ENCODE data around the gene ABCB8. TPM values are rescaled to one million over a fixed set of nuclear protein-coding genes. Genes with fewer than 3 reads are reported as not detected.

ABCB8 gene
- total and polyA plus RNA-seq, 2 of the 8 experiments (the other 6 are each of a cell fraction or from before 2014, with no cell fraction given), result 17.7 to 27.0 TPM

DNA sequence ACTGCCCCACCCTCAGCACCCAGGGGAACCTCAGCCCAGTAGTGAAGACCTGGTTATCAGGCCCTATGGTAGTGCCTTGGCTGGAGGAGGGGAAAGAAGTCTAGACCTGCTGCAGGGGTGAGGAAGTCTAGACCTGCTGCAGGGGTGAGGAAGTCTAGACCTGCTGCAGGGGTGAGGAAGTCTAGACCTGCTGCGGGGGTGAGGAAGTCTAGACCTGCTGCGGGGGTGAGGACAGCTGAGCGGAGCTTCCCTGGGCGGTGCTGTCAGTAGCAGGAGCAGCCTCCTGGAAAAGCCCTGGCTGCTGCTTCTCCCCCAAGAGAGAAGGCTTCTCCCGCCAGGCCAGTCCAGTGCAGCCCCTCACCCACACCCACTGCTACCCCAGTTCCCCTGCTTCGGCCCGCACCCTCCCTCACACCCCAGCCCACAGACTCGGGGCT lies 31.2 kb upstream of the ABCB8 start:
- Histone ChIP-seq H3K4me3 (ENCODE audit: extremely low read depth in 1 of 4, insufficient read depth in 2 of 4, low read depth in 3 of 4, low read length in 4 of 4) (no peak overlapping the region), H3K9me3 (ENCODE audit: insufficient read depth in 2 of 2, low read depth in 1 of 2, low read length in 1 of 2) (no peaks in the 10 kb centered on the region), H4K8ac (ENCODE audit: extremely low read depth, insufficient read depth, low read length) (no peak overlapping the region), H4K5ac (ENCODE audit: insufficient read length, low read depth, low read length) (no peak overlapping the region), H3K27me3 (replicated peaks in 1 of 4; ENCODE audit: control insufficient read depth in 3 of 4, extremely low read depth in 1 of 4, insufficient read depth in 3 of 4, low read length in 3 of 4) (no peaks in the 10 kb centered on the region), H3K4me1 (replicated peaks in 1 of 4; ENCODE audit: control insufficient read depth in 3 of 4, insufficient read depth in 4 of 4, low read length in 3 of 4) (peaks cover 4 to 26% (median 13%) of the 10 kb centered on the region in 4 experiments), H3K4me2 (ENCODE audit: insufficient read depth in 1 of 2, low read depth in 2 of 2, low read length in 2 of 2) (no peak overlapping the region), H3K4ac (replicated peaks; ENCODE audit: insufficient read length, low read depth, low read length) (no peak overlapping the region), H2AK5ac (ENCODE audit: low read depth, low read length) (no peak overlapping the region), H3K27ac (ENCODE audit: low read depth, low read length) (no peak overlapping the region), H3K79me1 (ENCODE audit: low read depth, low read length) (no peaks in the 10 kb centered on the region), H2BK12ac (ENCODE audit: low read depth, low read length) (no peak overlapping the region), H3K36me3 (ENCODE audit: control insufficient read depth in 2 of 4, insufficient read depth in 4 of 4, low read length in 3 of 4) (no peaks in the 10 kb centered on the region), H4K91ac (replicated peaks; ENCODE audit: insufficient read length, low read length) (no peak overlapping the region), H2AFZ (ENCODE audit: low read length) (no peak overlapping the region), H3K23me2 (ENCODE audit: low read depth, low read length) (peaks cover 6% of the 10 kb centered on the region; the same call in 1 of the 2 replicates), H3K18ac (ENCODE audit: extremely low read depth, low read length) (no peak overlapping the region), H2BK15ac (ENCODE audit: low read length) (no peak overlapping the region), H4K20me1 (replicated peaks in 1 of 2; ENCODE audit: control insufficient read depth in 1 of 2, insufficient read depth in 2 of 2, low read length in 2 of 2) (no peaks in the 10 kb centered on the region), H3K9ac (replicated peaks in 1 of 4; ENCODE audit: extremely low read depth in 1 of 4, low read depth in 3 of 4, low read length in 3 of 4) (no peak overlapping the region), H2BK5ac (ENCODE audit: low read depth, low read length) (peak overlapping the region; percentile 26; the same call in 1 of the 2 replicates), H2BK120ac (replicated peaks; ENCODE audit: low read depth, low read length) (no peak overlapping the region), H3K14ac (ENCODE audit: insufficient read length) (no peak overlapping the region), H3K23ac (ENCODE audit: insufficient read length) (no peak overlapping the region), H2BK20ac (ENCODE audit: low read length) (no peak overlapping the region), H3K56ac (replicated peaks; ENCODE audit: insufficient read length, low read depth, low read length) (no peak overlapping the region), H3K79me2 (ENCODE audit: control insufficient read depth in 1 of 2, insufficient read depth in 2 of 2, low read length in 2 of 2) (no peaks in the 10 kb centered on the region)
- no peak for FAIRE-seq
- ChIA-PET POLR2A (ENCODE audit: partially characterized antibody) (interaction anchor here (1.0 to 1.6 kb wide), 2 partner anchors 12 to 17 kb away, joined by 3 to 4 read pairs; no protein-coding TSS in a partner anchor), CTCF (ENCODE audit: partially characterized antibody) (interaction anchor here (0.9 to 5.7 kb wide), 10 partner anchors 8 to 115 kb away, joined by 3 to 56 read pairs (median 5); no protein-coding TSS in a partner anchor)
- WGBS, 2 experiments (ENCODE audit: extremely low coverage in 1 of 2, insufficient coverage in 1 of 2, insufficient read length in 1 of 2, insufficient replicate concordance in 2 of 2, low coverage in 1 of 2, low lambda C conversion rate in 2 of 2, missing lambda C conversion rate in 1 of 2), result 86% methylated on average over 7 of the region's 8 CpGs; no CpG with 5 or more reads in 1 of the 2 experiments
- DNase-seq (ENCODE audit: low read depth in 1 of 2, low spot score in 2 of 2), result no peak
- TF ChIP-seq SRF (IDR thresholded peaks at IDR 0.05; ENCODE audit: low read depth, low read length) (no peak), PHF8 (conservative IDR thresholded peaks at IDR 0.05; ENCODE audit: low read depth, low read length) (no peak), CHD1 (IDR thresholded peaks at IDR 0.05; ENCODE audit: low read depth, low read length) (no peak), KDM4A (IDR thresholded peaks at IDR 0.05; ENCODE audit: low read depth, low read length, severe bottlenecking) (no peak), GABPA (IDR thresholded peaks at IDR 0.05; ENCODE audit: borderline replicate concordance, insufficient read depth, low read length) (no peak), E2F6 (IDR thresholded peaks at IDR 0.05) (no peak), ATF2 (IDR thresholded peaks at IDR 0.05; ENCODE audit: low read length) (no peak), YY1 (IDR thresholded peaks at IDR 0.05; ENCODE audit: low read depth, low read length) (no peak), KDM5A (IDR thresholded peaks at IDR 0.05; ENCODE audit: low read length) (no peak)
- TF ChIP-seq, protein P1, sequence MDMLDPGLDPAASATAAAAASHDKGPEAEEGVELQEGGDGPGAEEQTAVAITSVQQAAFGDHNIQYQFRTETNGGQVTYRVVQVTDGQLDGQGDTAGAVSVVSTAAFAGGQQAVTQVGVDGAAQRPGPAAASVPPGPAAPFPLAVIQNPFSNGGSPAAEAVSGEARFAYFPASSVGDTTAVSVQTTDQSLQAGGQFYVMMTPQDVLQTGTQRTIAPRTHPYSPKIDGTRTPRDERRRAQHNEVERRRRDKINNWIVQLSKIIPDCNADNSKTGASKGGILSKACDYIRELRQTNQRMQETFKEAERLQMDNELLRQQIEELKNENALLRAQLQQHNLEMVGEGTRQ (IDR thresholded peaks at IDR 0.05; ENCODE audit: low read length), result no peak
